Mesenchymal stem cell (in vitro differentiated cells and primary cell): ENCODE measurements around the gene ANP32A.

Experiments
- DNase-seq: peaks from one replicate; pipeline ENCODE4 v3.0.0-alpha.2; 2013
- H2AFZ ChIP-seq: one replicate; pipeline ENCODE4 v1.6.1; 2013; ENCODE audit warnings: low read depth, mild to moderate bottlenecking, control low read depth, inconsistent platforms, low read length, moderate library complexity
- H2AK5ac ChIP-seq: 2 replicates; pipeline ENCODE4 v1.6.1; 2013; ENCODE audit warnings: low read length, moderate library complexity, mild to moderate bottlenecking, inconsistent platforms; ENCODE audit not compliant: severe bottlenecking
- H2BK120ac ChIP-seq: one replicate; pipeline ENCODE4 v1.6.1; 2013; ENCODE audit warnings: low read depth, mild to moderate bottlenecking, inconsistent platforms, low read length, moderate library complexity
- H2BK12ac ChIP-seq, 2 experiments: one replicate each; pipeline ENCODE4 v1.6.1; 2013; ENCODE audit warnings: inconsistent platforms in 2 of 2, low read length in 2 of 2, mild to moderate bottlenecking in 2 of 2, moderate library complexity in 2 of 2, control low read depth in 1 of 2
- H2BK15ac ChIP-seq: one replicate; pipeline ENCODE4 v1.6.1; 2013; ENCODE audit warnings: mild to moderate bottlenecking, low read depth, inconsistent platforms; ENCODE audit not compliant: poor library complexity, severe bottlenecking
- H2BK5ac ChIP-seq: 2 replicates; pipeline ENCODE4 v1.6.1; 2013; ENCODE audit warnings: low read depth, mild to moderate bottlenecking, low read length, control low read depth, inconsistent platforms; ENCODE audit not compliant: poor library complexity, severe bottlenecking
- H3K14ac ChIP-seq, 2 experiments: one replicate each; pipeline ENCODE4 v1.6.1; 2013; ENCODE audit warnings: inconsistent platforms in 2 of 2, low read length in 2 of 2, control low read depth in 1 of 2, mild to moderate bottlenecking in 1 of 2, moderate library complexity in 1 of 2
- H3K18ac ChIP-seq, 2 experiments: one replicate each; pipeline ENCODE4 v1.6.1; 2013; ENCODE audit warnings: inconsistent platforms in 2 of 2, low read length in 2 of 2, control low read depth in 1 of 2, low read depth in 1 of 2, mild to moderate bottlenecking in 1 of 2
- H3K23ac ChIP-seq, 2 experiments: one replicate each; pipeline ENCODE4 v1.6.1; 2013; ENCODE audit warnings: inconsistent platforms in 2 of 2, low read length in 2 of 2, mild to moderate bottlenecking in 2 of 2, moderate library complexity in 2 of 2, control low read depth in 1 of 2
- H3K27ac ChIP-seq: 2 replicates; pipeline ENCODE4 v1.5.1; 2013; ENCODE audit warnings: mild to moderate bottlenecking, moderate library complexity, low read length, control low read depth, inconsistent platforms; ENCODE audit not compliant: poor library complexity, severe bottlenecking
- H3K27me3 ChIP-seq, 2 experiments: 2 replicates each; pipeline versions ENCODE4 v1.6.1 to v1.7.0; 2013; ENCODE audit warnings: low read length in 2 of 2, mild to moderate bottlenecking in 2 of 2, moderate library complexity in 2 of 2, control low read depth in 1 of 2, inconsistent platforms in 1 of 2; ENCODE audit not compliant: control insufficient read depth in 1 of 2, insufficient read depth in 1 of 2
- H3K36me3 ChIP-seq, 2 experiments: 2 replicates each; pipeline versions ENCODE4 v1.6.1 to v1.7.0; 2013; ENCODE audit warnings: low read length in 2 of 2, control low read depth in 1 of 2, inconsistent platforms in 1 of 2, low read depth in 1 of 2, mild to moderate bottlenecking in 1 of 2; ENCODE audit not compliant: insufficient read depth in 2 of 2, control insufficient read depth in 1 of 2
- H3K4ac ChIP-seq, 2 experiments: one replicate each; pipeline ENCODE4 v1.6.1; 2013; ENCODE audit warnings: inconsistent platforms in 2 of 2, low read length in 2 of 2, mild to moderate bottlenecking in 2 of 2, moderate library complexity in 2 of 2, control low read depth in 1 of 2, low read depth in 1 of 2
- H3K4me1 ChIP-seq: 2 replicates; pipeline ENCODE4 v1.6.1; 2013; ENCODE audit warnings: low read depth, low read length, control low read depth; ENCODE audit not compliant: control insufficient read depth, insufficient read depth
- H3K4me2 ChIP-seq: 2 replicates; pipeline ENCODE4 v1.6.1; 2013; ENCODE audit warnings: low read length, mild to moderate bottlenecking, inconsistent platforms; ENCODE audit not compliant: poor library complexity, severe bottlenecking
- H3K4me3 ChIP-seq, 2 experiments: 2 replicates each; pipeline versions ENCODE4 v1.5.1 to v1.7.0; 2013; ENCODE audit warnings: low read length in 2 of 2, mild to moderate bottlenecking in 2 of 2, control low read depth in 1 of 2, low read depth in 1 of 2; ENCODE audit not compliant: insufficient read depth in 1 of 2
- H3K79me1 ChIP-seq: replicated peaks from 2 replicates; pipeline ENCODE4 v1.6.1; 2013; ENCODE audit warnings: mild to moderate bottlenecking, control low read depth, low read length, inconsistent platforms; ENCODE audit not compliant: poor library complexity, severe bottlenecking
- H3K9ac ChIP-seq: 2 replicates; pipeline ENCODE4 v1.7.0; 2013; ENCODE audit warnings: mild to moderate bottlenecking, low read length, moderate library complexity
- H3K9me3 ChIP-seq: 2 replicates; pipeline ENCODE4 v1.7.0; 2013; ENCODE audit warnings: mild to moderate bottlenecking, low read length; ENCODE audit not compliant: control insufficient read depth
- H4K8ac ChIP-seq: one replicate; pipeline ENCODE4 v1.6.1; 2013; ENCODE audit warnings: inconsistent platforms, mild to moderate bottlenecking, low read length, moderate library complexity
- H4K91ac ChIP-seq: one replicate; pipeline ENCODE4 v1.6.1; 2013; ENCODE audit warnings: mild to moderate bottlenecking, low read length, inconsistent platforms
- WGBS: methylation state at CpG from one replicate; pipeline ENCODE4 v1.1.7; 2013; ENCODE audit warnings: mixed read lengths; 5-methylcytosine and 5-hydroxymethylcytosine counted together

ANP32A gene

DNA sequence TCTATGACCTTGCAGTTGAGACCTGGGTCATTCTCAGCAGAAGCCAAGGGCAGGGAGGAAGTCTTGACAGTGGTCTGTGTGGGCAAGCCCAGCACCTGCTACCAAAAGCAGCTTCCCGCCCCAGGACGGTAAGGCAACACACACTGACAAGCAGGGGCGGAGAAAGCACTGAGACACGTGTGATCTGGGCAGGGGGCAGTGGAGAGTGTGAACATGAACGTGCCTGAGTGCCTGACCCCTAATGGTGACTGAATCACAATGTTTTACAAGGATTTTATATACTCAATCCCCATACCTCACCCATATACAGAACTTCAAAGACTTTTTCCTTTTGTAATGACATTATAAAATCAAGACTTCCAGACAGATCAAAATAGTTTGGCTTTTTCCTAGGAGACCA lies 35.2 kb downstream of the ANP32A start:
- no peak overlapping the region for H2BK5ac ChIP-seq
- H3K4me3 ChIP-seq, result no peak overlapping the region
- H2AFZ ChIP-seq, result no peak overlapping the region
- no peak overlapping the region for H2AK5ac ChIP-seq
- no peaks in the 10 kb centered on the region for H3K9me3 ChIP-seq
- H2BK15ac ChIP-seq, result no peak overlapping the region
- no peak for DNase-seq
- WGBS, result 84% methylated on average over 5 of the region's 5 CpGs
- H3K27me3 ChIP-seq, result no peaks in the 10 kb centered on the region
- peaks cover 24% of the 10 kb centered on the region for H3K4me1 ChIP-seq
- no peak overlapping the region for H3K4ac ChIP-seq
- H2BK12ac ChIP-seq, result no peak overlapping the region
- no peak overlapping the region for H3K14ac ChIP-seq
- H3K9ac ChIP-seq, result no peak overlapping the region
- no peak overlapping the region for H3K4me2 ChIP-seq
- H3K79me1 ChIP-seq, result peaks cover 48% of the 10 kb centered on the region
- peaks cover 40 to 61% of the 10 kb centered on the region in 2 experiments for H3K36me3 ChIP-seq
- no peak overlapping the region for H4K91ac ChIP-seq
- H3K18ac ChIP-seq, result no peak overlapping the region
- no peak overlapping the region for H2BK120ac ChIP-seq
- H3K23ac ChIP-seq, result no peak overlapping the region
- no peak overlapping the region for H4K8ac ChIP-seq
- H3K27ac ChIP-seq, result no peak overlapping the region

DNA sequence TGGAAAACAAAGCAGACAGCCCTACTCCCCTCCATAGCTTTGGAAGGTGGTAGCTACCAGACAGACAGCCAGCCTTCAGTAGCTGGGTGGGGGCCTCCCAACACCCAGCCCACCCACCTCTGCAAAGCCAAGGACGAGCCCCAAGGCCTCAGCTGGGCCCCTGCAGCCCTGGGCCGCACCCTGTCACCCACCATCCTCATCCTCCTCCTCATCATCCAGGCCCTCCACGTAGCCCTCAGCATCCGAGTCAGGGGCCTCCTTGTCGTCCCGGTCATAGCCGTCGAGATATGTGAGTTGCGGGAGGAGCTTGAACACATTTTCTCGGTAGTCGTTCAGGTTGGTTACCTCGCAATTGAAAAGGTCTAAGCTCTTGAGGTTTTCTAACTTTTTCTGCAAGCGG lies 36.5 kb downstream of the ANP32A start:
- no peak overlapping the region for H4K8ac ChIP-seq
- no peak overlapping the region for H2BK120ac ChIP-seq
- no peak overlapping the region for H2BK5ac ChIP-seq
- peaks cover 13% of the 10 kb centered on the region for H3K4me1 ChIP-seq
- H3K9ac ChIP-seq, result no peak overlapping the region
- no peak overlapping the region for H2AFZ ChIP-seq
- H3K36me3 ChIP-seq, result peaks cover 49 to 71% of the 10 kb centered on the region in 2 experiments
- no peak overlapping the region for H4K91ac ChIP-seq
- no peaks in the 10 kb centered on the region for H3K9me3 ChIP-seq
- no peak overlapping the region for H3K14ac ChIP-seq
- H2AK5ac ChIP-seq, result no peak overlapping the region
- no peak overlapping the region for H3K18ac ChIP-seq
- no peak for DNase-seq
- no peak overlapping the region for H3K27ac ChIP-seq
- no peak overlapping the region for H3K4me3 ChIP-seq
- no peak overlapping the region for H3K23ac ChIP-seq
- no peaks in the 10 kb centered on the region for H3K27me3 ChIP-seq
- no peak overlapping the region for H2BK12ac ChIP-seq
- H2BK15ac ChIP-seq, result no peak overlapping the region
- H3K79me1 ChIP-seq, result peaks cover 46% of the 10 kb centered on the region
- no peak overlapping the region for H3K4me2 ChIP-seq
- WGBS, result 95% methylated on average over 13 of the region's 13 CpGs
- H3K4ac ChIP-seq, result no peak overlapping the region

DNA sequence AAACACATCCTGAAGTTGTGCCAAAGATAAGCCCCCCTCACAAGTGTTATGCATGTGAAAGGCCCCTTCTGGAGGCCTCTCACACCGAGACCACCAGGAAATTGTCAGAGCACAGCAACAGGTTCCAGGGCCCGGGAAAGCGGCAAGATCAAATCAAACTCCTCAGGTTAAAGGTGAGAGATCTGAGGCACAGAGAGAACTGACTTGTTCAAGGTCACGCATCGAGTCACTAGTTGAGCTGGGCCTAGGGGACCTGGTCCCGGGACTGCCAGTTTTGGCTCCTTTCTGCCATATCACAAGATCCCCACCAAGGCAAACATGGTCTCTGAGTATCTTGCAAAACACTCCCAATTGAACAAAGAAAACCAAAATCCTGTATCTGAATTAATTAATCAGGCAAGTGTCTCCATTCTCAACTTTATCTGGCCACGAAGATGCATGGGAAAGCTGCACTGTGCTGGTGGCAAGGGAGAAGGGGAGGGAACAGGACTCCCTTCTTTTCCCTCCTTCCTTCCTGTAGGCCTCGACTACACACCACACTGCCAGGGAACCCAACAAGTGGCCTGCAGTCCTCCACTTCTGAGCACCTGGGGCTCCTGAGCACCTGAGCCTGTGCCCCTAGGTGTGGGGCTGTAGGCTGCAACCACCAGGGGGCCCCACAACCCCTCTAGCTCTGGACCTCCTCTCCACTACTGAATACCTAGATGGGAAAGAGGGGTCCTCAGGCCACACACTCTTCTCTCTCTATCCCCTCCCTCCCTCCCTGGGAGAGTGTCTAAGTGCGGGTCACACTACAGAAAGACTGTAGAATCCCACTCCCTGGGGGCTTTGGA lies 37.3 kb downstream of the ANP32A start:
- Histone ChIP-seq H3K79me1 (peaks cover 46% of the 10 kb centered on the region), H2BK120ac (no peak overlapping the region), H2BK15ac (no peak overlapping the region), H4K91ac (no peak overlapping the region), H3K4ac (no peak overlapping the region), H2AFZ (no peak overlapping the region), H3K9ac (no peak overlapping the region), H3K23ac (no peak overlapping the region), H3K27me3 (no peaks in the 10 kb centered on the region), H2BK5ac (no peak overlapping the region), H3K14ac (no peak overlapping the region), H3K18ac (no peak overlapping the region), H2BK12ac (no peak overlapping the region), H3K36me3 (peaks cover 49 to 78% of the 10 kb centered on the region in 2 experiments), H2AK5ac (no peak overlapping the region), H4K8ac (no peak overlapping the region), H3K4me3 (no peak overlapping the region), H3K4me2 (no peak overlapping the region), H3K27ac (no peak overlapping the region), H3K4me1 (peaks cover 10% of the 10 kb centered on the region), H3K9me3 (no peaks in the 10 kb centered on the region)
- WGBS, result 98% methylated on average over 8 of the region's 9 CpGs
- DNase-seq, result peak; percentile 29

DNA sequence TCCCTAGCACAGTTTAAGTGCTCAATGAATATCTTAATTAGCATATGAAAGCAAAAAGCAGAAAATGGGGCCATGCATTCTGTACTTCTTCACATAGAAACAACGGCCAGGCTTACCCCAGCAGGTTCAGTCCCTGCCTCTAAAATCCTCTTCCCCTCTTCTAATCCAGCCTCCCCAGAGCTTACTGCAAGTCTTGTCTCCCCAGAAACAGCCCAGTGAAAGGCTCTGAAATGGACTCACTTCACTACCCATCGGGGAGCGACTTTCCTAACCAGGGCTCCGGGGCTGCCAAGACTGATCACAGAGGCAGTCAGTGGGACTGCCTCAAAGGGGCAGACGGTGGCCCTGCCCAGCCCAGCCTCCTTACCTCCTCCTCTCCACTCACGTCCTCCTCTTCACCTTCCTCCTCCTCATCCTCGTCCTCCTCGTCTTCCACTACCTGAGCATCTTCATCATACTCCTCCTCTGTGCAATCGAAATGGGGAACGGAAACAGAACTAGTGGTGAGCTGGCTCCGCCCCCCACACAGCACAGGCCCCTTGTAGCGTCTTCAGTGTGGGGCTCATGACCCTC lies 38.0 kb downstream of the ANP32A start:
- Histone ChIP-seq H2BK120ac (no peak overlapping the region), H3K18ac (no peak overlapping the region), H3K14ac (no peak overlapping the region)

More for the DNA sequence above, 38.0 kb downstream of the ANP32A start:
- H3K4ac ChIP-seq, result no peak overlapping the region
- WGBS, result 96% methylated on average over 12 of the region's 12 CpGs
- no peak overlapping the region for H3K27ac ChIP-seq
- H2AK5ac ChIP-seq, result no peak overlapping the region
- H3K23ac ChIP-seq, result no peak overlapping the region
- no peak overlapping the region for H3K4me2 ChIP-seq
- H3K79me1 ChIP-seq, result peaks cover 41% of the 10 kb centered on the region
- no peaks in the 10 kb centered on the region for H3K27me3 ChIP-seq
- no peak overlapping the region for H2BK15ac ChIP-seq
- no peaks in the 10 kb centered on the region for H3K9me3 ChIP-seq
- no peak overlapping the region for H3K4me3 ChIP-seq
- H2BK12ac ChIP-seq, result no peak overlapping the region
- no peak overlapping the region for H4K8ac ChIP-seq
- peak overlapping the region; percentile 25 for H4K91ac ChIP-seq
- no peak overlapping the region for H3K9ac ChIP-seq
- peaks cover 6% of the 10 kb centered on the region for H3K4me1 ChIP-seq
- H2BK5ac ChIP-seq, result no peak overlapping the region
- DNase-seq, result no peak
- H2AFZ ChIP-seq, result no peak overlapping the region
- peaks cover 49 to 84% of the 10 kb centered on the region in 2 experiments for H3K36me3 ChIP-seq
